Lung (tissue), 12 donors: ENCODE data around the gene ARMC7. TPM values are rescaled to one million over a fixed set of nuclear protein-coding genes. Genes with fewer than 3 reads are reported as not detected.

Experiments used
- ATAC-seq: fragments of 200-7000 bp; cut with Tn5 transposase; one replicate; pipeline ENCODE4 v1.9.1; 2020; ENCODE audit warnings: moderate number of reproducible peaks; ENCODE audit not compliant: insufficient read depth, low FRiP score
- DNase-seq, 3 donors: peaks; one replicate each; pipeline ENCODE4 v3.0.0-alpha.2; 2013 to 2017
- H3K27ac ChIP-seq, 2 donors: one replicate each; pipeline ENCODE4 v1.5.1; 2013; ENCODE audit warnings: mild to moderate bottlenecking in 2 of 2, moderate library complexity in 2 of 2, control low read depth in 1 of 2, inconsistent platforms in 1 of 2, low read depth in 1 of 2, low read length in 1 of 2
- H3K27me3 ChIP-seq, 3 donors: one replicate each; pipeline ENCODE4 v1.5.1; 2013; ENCODE audit warnings: low read length in 2 of 3; ENCODE audit not compliant: control insufficient read depth in 3 of 3, insufficient read depth in 3 of 3
- H3K36me3 ChIP-seq, 4 donors: one replicate each; pipeline ENCODE4 v1.5.1; 2013; ENCODE audit warnings: low read length in 4 of 4, mild to moderate bottlenecking in 1 of 4, moderate library complexity in 1 of 4; ENCODE audit not compliant: control insufficient read depth in 4 of 4, insufficient read depth in 4 of 4
- H3K4me1 ChIP-seq, 5 donors: one replicate each; pipeline ENCODE4 v1.5.1; 2013; ENCODE audit warnings: low read length in 5 of 5, mild to moderate bottlenecking in 2 of 5, moderate library complexity in 1 of 5; ENCODE audit not compliant: control insufficient read depth in 5 of 5, insufficient read depth in 5 of 5
- H3K4me3 ChIP-seq: one replicate; pipeline ENCODE4 v1.5.1; 2013; ENCODE audit warnings: mild to moderate bottlenecking, control low read depth, moderate library complexity
- H3K9ac ChIP-seq, 2 donors: one replicate each; pipeline ENCODE4 v1.5.1; 2013; ENCODE audit warnings: low read length in 2 of 2, control low read depth in 1 of 2; ENCODE audit not compliant: insufficient read depth in 1 of 2
- H3K9me3 ChIP-seq, 4 donors: one replicate each; pipeline ENCODE4 v1.5.1; 2013; ENCODE audit warnings: low read length in 3 of 4, mild to moderate bottlenecking in 1 of 4, moderate library complexity in 1 of 4; ENCODE audit not compliant: control insufficient read depth in 4 of 4, insufficient read depth in 3 of 4
- CTCF ChIP-seq: IDR thresholded peaks from 2 replicates; pipeline ENCODE4 v1.5.1; 2012; ENCODE audit warnings: mild to moderate bottlenecking; ENCODE audit errors: control extremely low read depth, extremely low read depth
- WGBS, 2 donors: extraction: QIAGEN DNeasy Blood & Tissue Kit; methylation state at CpG; one replicate each; pipeline ENCODE4 v1.1.7; 2013; 5-methylcytosine and 5-hydroxymethylcytosine counted together
- polyA plus RNA-seq, 2 donors: library from polyadenylated mRNA; stranded (reverse); fragments of 200-250 nt; gene quantifications; one replicate each; pipeline ENCODE4 v1.2.1, GENCODE V29; 2013
- total RNA-seq, 2 donors: library from RNA; depleted of rRNA in 1 of 2; stranded (reverse); fragments of >200 nt in 1 of 2; gene quantifications; one replicate each; pipeline ENCODE4 v1.2.1, GENCODE V29; 2014 to 2021
- donor health status: control.
- donor health status: control.
- donor health status: Bipolar disorder and iron deficiency.
- donor health status: healthy.
- donor health status: DM: yes; HTN: yes; CAD: no.

ARMC7 gene
- total and polyA plus RNA-seq, 4 donors: 8.1 to 19.2 (median 11.8) TPM

GRCh38 chr17:75087558-75088453, 22.0 kb upstream of the ARMC7 start, which contains the start of gene SLC16A5:
Gene SLC16A5, plus strand, starts transcription at chr17:75087954. Its CDS starts 5,683 bp downstream, at chr17:75093637.
- Histone ChIP-seq H3K9me3 (no peaks in the 10 kb centered on the region), H3K27me3 (no peaks in the 10 kb centered on the region), H3K9ac (peak within 1 kb of the TSS; percentile 56 to 67), H3K27ac (peak within 1 kb of the TSS; percentile 92 to 99), H3K4me1 (peaks cover 0 to 52% (median 20%) of the 10 kb centered on the region in 5 donors), H3K4me3 (peak within 1 kb of the TSS; percentile 66), H3K36me3 (no peaks in the 10 kb centered on the region)
- ATAC-seq (peak; percentile 90), DNase-seq (peak; percentile 91 to 94 (median 92))
- 2 to 4% methylated on average over 58 to 69 of the region's 69 CpGs for WGBS, 2 donors
- no peak for TF ChIP-seq CTCF

GRCh38 chr17:75088465-75089417, 21.0 kb upstream of the ARMC7 start:
- DNase-seq (no peak), ATAC-seq (peak; percentile 20)
- Histone ChIP-seq H3K9me3 (no peaks in the 10 kb centered on the region), H3K27ac (peak overlapping the region; percentile 92 to 99), H3K4me1 (peaks cover 0 to 60% (median 23%) of the 10 kb centered on the region in 5 donors), H3K4me3 (peak overlapping the region; percentile 66), H3K27me3 (no peaks in the 10 kb centered on the region), H3K36me3 (peaks cover 0 to 5% (median 0%) of the 10 kb centered on the region in 4 donors), H3K9ac (peak overlapping the region; percentile 2 to 67)
- TF ChIP-seq CTCF: no peak
- 67 to 73% methylated on average over 11 of the region's 11 CpGs for WGBS, 2 donors

GRCh38 chr17:75090871-75091854, 18.6 kb upstream of the ARMC7 start:
- Histone ChIP-seq H3K4me1 (peaks cover 0 to 52% (median 23%) of the 10 kb centered on the region in 5 donors), H3K27me3 (no peaks in the 10 kb centered on the region), H3K27ac (peak overlapping the region; percentile 52 to 82), H3K9ac (peak overlapping the region in 1 of 2 donors; percentile 16), H3K4me3 (no peak overlapping the region), H3K36me3 (peaks cover 0 to 7% (median 0%) of the 10 kb centered on the region in 4 donors), H3K9me3 (no peaks in the 10 kb centered on the region)
- 45 to 71% methylated on average over 19 of the region's 19 CpGs for WGBS, 2 donors
- ATAC-seq (no peak), DNase-seq (no peak)
- no peak for TF ChIP-seq CTCF
